ENCODE results near the gene PRKCE. TPM values are rescaled to one million over a fixed set of nuclear protein-coding genes. Genes with fewer than 3 reads are reported as not detected.
A peak's percentile ranks its signal among the peaks of the same experiment; 100 is the strongest.

PRKCE gene
- total RNA-seq, 1 donor from 2014 or later, result 4.6 TPM

GRCh38 chr2:46171411-46171953 lies 520.0 kb downstream of the PRKCE start:
- peak overlapping the region; percentile 30 to 40 for H3K27ac ChIP-seq
- intact Hi-C loops (cut with DNase I), result no loop called here
- no peak overlapping the region for H3K4me3 ChIP-seq
- H3K27me3 ChIP-seq, result no peaks in the 10 kb centered on the region
- no peaks in the 10 kb centered on the region for H3K9me3 ChIP-seq
- DNase-seq (ENCODE audit: low spot score in 2 of 2), result no peak
- TF ChIP-seq CTCF (IDR thresholded peaks at IDR 0.05), result no peak
- peaks cover 3 to 10% of the 10 kb centered on the region in 2 donors for H3K4me1 ChIP-seq
- H3K36me3 ChIP-seq, result no peaks in the 10 kb centered on the region

- no peak for DNase-seq (ENCODE audit: low spot score in 2 of 2)
- Histone ChIP-seq H3K27ac (peak overlapping the region in 1 of 2 donors; percentile 26), H3K4me3 (no peak overlapping the region), H3K36me3 (no peaks in the 10 kb centered on the region), H3K9me3 (no peaks in the 10 kb centered on the region), H3K4me1 (peaks cover 3 to 10% of the 10 kb centered on the region in 2 donors), H3K27me3 (no peaks in the 10 kb centered on the region)
- intact Hi-C loops (cut with DNase I), result no loop called here
- no peak for TF ChIP-seq CTCF (IDR thresholded peaks at IDR 0.05)
Observed at GRCh38 chr2:46171996-46172546, 520.6 kb downstream of the PRKCE start.

- TF ChIP-seq CTCF (IDR thresholded peaks at IDR 0.05), result no peak
- H3K36me3 ChIP-seq, result no peaks in the 10 kb centered on the region
- no peak overlapping the region for H3K4me3 ChIP-seq
- H3K27ac ChIP-seq, result no peak overlapping the region
- no peaks in the 10 kb centered on the region for H3K9me3 ChIP-seq
- DNase-seq (ENCODE audit: low spot score in 2 of 2), result no peak
- intact Hi-C loops (cut with DNase I), result no loop called here
- peaks cover 3 to 10% of the 10 kb centered on the region in 2 donors for H3K4me1 ChIP-seq
- H3K27me3 ChIP-seq, result no peaks in the 10 kb centered on the region
Observed at GRCh38 chr2:46173030-46173429, 521.6 kb downstream of the PRKCE start.

GRCh38 chr2:46173636-46174250 lies 522.3 kb downstream of the PRKCE start:
- Histone ChIP-seq H3K4me1 (peaks cover 3 to 10% of the 10 kb centered on the region in 2 donors), H3K27ac (no peak overlapping the region), H3K4me3 (no peak overlapping the region), H3K9me3 (no peaks in the 10 kb centered on the region), H3K36me3 (no peaks in the 10 kb centered on the region), H3K27me3 (no peaks in the 10 kb centered on the region)
- no peak for DNase-seq (ENCODE audit: low spot score in 2 of 2)
- intact Hi-C loops (cut with DNase I), result no loop called here
- no peak for TF ChIP-seq CTCF (IDR thresholded peaks at IDR 0.05)

- TF ChIP-seq CTCF (IDR thresholded peaks at IDR 0.05), result no peak
- H3K4me3 ChIP-seq, result no peak overlapping the region
- no peaks in the 10 kb centered on the region for H3K9me3 ChIP-seq
- intact Hi-C loops (cut with DNase I), result no loop called here
- no peaks in the 10 kb centered on the region for H3K27me3 ChIP-seq
- no peak overlapping the region for H3K27ac ChIP-seq
- no peaks in the 10 kb centered on the region for H3K36me3 ChIP-seq
- peaks cover 9 to 18% of the 10 kb centered on the region in 2 donors for H3K4me1 ChIP-seq
- DNase-seq (ENCODE audit: low spot score in 2 of 2), result no peak
Observed at GRCh38 chr2:46174345-46175170, 523.1 kb downstream of the PRKCE start.

All from ascending aorta (tissue), 2 donors.